Nephron (organoid): Measurements from ENCODE around the gene APEH.
"Not testable (repeated sequence)": the region's sequence is repeated elsewhere in the genome, so short reads cannot be mapped to it uniquely, and the experiment has no call there.

Experiments
- H3K27ac Mint-ChIP-seq, 3 experiments: 2 replicates each; pipeline ENCODE4 v1.8.0; 2020; ENCODE audit warnings: mixed read lengths in 3 of 3, mild to moderate bottlenecking in 2 of 3, moderate library complexity in 1 of 3
- H3K27me3 Mint-ChIP-seq: 2 replicates; pipeline ENCODE4 v1.8.0; 2021; ENCODE audit warnings: low read depth, mild to moderate bottlenecking, moderate library complexity, mixed read lengths
- H3K36me3 Mint-ChIP-seq: 2 replicates; pipeline ENCODE4 v1.8.0; 2020; ENCODE audit warnings: low read depth, mixed read lengths
- H3K4me1 Mint-ChIP-seq: 2 replicates; pipeline ENCODE4 v1.8.0; 2020; ENCODE audit warnings: mixed read lengths
- H3K4me3 Mint-ChIP-seq, 3 experiments: 2 replicates each; pipeline ENCODE4 v1.8.0; 2020; ENCODE audit warnings: mild to moderate bottlenecking in 3 of 3, mixed read lengths in 3 of 3, moderate library complexity in 2 of 3
- H3K9me3 Mint-ChIP-seq: 2 replicates; pipeline ENCODE4 v1.8.0; 2020; ENCODE audit warnings: mixed read lengths
- TF ChIP-seq, protein P1 (sequence below), 3 experiments: fragments of 200-600 bp; sonication (generic); IDR thresholded peaks; one replicate each; pipeline ENCODE4 v1.5.0; 2021; ENCODE audit warnings: antibody characterized with exemption in 3 of 3; ENCODE audit not compliant: unreplicated experiment in 3 of 3

The APEH gene

DNA sequence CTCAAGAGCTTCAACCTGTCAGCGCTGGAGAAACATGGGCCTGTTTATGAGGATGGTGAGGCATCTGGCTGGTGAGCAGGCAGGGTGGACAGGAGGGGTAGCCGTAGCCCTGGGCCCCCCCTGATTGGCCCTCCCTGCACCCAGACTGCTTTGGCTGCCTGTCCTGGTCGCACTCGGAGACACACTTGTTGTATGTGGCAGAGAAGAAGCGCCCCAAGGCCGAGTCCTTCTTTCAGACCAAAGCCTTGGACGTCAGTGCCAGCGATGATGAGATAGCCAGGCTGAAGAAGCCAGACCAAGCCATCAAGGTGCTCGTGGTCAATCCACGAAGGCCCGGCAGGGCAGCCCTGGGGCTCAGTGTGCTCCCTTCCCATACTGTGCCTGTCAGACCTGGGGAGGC lies 1.8 kb downstream of the APEH start:
- Mint-ChIP-seq H3K9me3 (no peaks in the 10 kb centered on the region), H3K4me3 (peak overlapping the region; percentile 40 to 97 (median 94)), H3K4me1 (peaks cover 12% of the 10 kb centered on the region), H3K27me3 (peaks cover 6% of the 10 kb centered on the region), H3K27ac (no peak overlapping the region), H3K36me3 (peaks cover 20% of the 10 kb centered on the region)
- TF ChIP-seq, protein P1, sequence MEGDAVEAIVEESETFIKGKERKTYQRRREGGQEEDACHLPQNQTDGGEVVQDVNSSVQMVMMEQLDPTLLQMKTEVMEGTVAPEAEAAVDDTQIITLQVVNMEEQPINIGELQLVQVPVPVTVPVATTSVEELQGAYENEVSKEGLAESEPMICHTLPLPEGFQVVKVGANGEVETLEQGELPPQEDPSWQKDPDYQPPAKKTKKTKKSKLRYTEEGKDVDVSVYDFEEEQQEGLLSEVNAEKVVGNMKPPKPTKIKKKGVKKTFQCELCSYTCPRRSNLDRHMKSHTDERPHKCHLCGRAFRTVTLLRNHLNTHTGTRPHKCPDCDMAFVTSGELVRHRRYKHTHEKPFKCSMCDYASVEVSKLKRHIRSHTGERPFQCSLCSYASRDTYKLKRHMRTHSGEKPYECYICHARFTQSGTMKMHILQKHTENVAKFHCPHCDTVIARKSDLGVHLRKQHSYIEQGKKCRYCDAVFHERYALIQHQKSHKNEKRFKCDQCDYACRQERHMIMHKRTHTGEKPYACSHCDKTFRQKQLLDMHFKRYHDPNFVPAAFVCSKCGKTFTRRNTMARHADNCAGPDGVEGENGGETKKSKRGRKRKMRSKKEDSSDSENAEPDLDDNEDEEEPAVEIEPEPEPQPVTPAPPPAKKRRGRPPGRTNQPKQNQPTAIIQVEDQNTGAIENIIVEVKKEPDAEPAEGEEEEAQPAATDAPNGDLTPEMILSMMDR (IDR thresholded peaks at IDR 0.05; ENCODE audit: unreplicated experiment in 3 of 3): no peak

- TF ChIP-seq, protein P1 (IDR thresholded peaks at IDR 0.05; ENCODE audit: unreplicated experiment in 3 of 3): no peak
- Mint-ChIP-seq H3K36me3 (peaks cover 20% of the 10 kb centered on the region), H3K27me3 (peaks cover 4% of the 10 kb centered on the region), H3K9me3 (no peaks in the 10 kb centered on the region), H3K27ac (no peak overlapping the region), H3K4me1 (no peaks in the 10 kb centered on the region), H3K4me3 (no peak overlapping the region)
Measured at GRCh38 chr3:49680493-49681231, 6.5 kb downstream of the APEH start.

DNA sequence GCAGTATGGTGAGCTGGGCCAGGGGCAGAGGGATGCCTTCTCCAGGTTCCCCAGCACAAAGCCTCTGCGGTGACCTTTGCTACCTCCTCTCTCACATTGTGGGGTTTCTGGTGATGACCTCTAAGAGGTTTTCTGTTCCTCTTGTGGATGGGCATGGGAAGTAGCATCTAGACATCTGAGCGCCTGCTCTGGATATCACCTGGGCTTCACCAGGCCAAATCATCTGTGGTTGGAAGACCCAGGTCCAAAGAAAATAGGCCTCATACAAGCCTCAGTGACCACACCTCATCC lies 7.0 kb downstream of the APEH start:
- Mint-ChIP-seq H3K9me3 (no peaks in the 10 kb centered on the region), H3K27me3 (peaks cover 4% of the 10 kb centered on the region), H3K36me3 (peaks cover 15% of the 10 kb centered on the region), H3K4me3 (no peak overlapping the region), H3K27ac (no peak overlapping the region), H3K4me1 (no peaks in the 10 kb centered on the region)
- TF ChIP-seq, protein P1 (IDR thresholded peaks at IDR 0.05; ENCODE audit: unreplicated experiment in 3 of 3): no peak

DNA sequence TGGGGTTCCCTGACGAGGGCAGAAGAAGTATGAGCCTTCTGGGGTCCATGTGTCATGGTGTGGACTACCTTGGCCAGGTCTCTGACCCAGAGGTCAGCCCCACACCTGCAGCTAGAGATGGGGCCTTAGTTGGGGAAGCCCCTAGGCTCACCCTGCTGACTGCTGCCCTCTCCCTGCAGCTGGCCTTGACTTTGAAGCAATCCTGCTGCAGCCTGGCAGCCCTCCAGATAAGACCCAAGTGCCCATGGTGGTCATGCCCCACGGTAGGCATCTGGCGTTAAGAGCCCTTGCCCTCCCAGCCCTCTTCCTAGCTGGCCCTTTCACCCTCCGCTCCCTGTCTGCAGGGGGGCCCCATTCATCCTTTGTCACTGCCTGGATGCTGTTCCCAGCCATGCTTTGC lies 7.4 kb downstream of the APEH start:
- Mint-ChIP-seq H3K4me1 (no peaks in the 10 kb centered on the region), H3K4me3 (no peak overlapping the region), H3K9me3 (no peaks in the 10 kb centered on the region), H3K36me3 (peaks cover 14% of the 10 kb centered on the region), H3K27ac (no peak overlapping the region), H3K27me3 (peaks cover 4% of the 10 kb centered on the region)
- TF ChIP-seq, protein P1 (IDR thresholded peaks at IDR 0.05; ENCODE audit: unreplicated experiment in 3 of 3): no peak

GRCh38 chr3:49683162-49683561 lies 9.0 kb downstream of the APEH start:
- Mint-ChIP-seq H3K36me3 (peaks cover 9% of the 10 kb centered on the region), H3K27ac (peak overlapping the region in 1 of 3 experiments; percentile 76), H3K4me3 (no peak overlapping the region), H3K27me3 (peaks cover 4% of the 10 kb centered on the region), H3K4me1 (peaks cover 5% of the 10 kb centered on the region), H3K9me3 (no peaks in the 10 kb centered on the region)
- TF ChIP-seq, protein P1 (IDR thresholded peaks at IDR 0.05; ENCODE audit: unreplicated experiment in 3 of 3): no peak

DNA sequence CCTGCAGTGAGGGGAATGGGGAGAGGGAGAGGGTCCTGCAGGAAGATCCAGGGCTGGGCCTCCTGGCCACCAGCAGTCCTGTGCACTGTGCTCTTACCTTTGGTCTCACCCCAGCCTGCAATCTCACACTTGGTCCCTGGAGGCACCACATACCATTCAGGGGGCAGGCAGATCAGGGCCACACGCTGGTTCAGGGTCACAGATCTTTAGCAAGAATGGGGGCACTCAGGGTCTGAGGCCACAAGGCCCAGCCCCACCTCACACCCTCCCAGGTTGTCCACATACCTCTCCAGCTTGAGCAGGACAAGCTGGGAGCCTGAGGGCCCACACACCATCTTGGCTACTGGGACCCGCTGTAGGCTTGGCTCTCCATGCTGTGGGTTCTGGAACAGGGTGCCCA lies 10.3 kb downstream of the APEH start:
- H3K9me3 Mint-ChIP-seq, H3K36me3 Mint-ChIP-seq, H3K27me3 Mint-ChIP-seq, H3K27ac Mint-ChIP-seq: not testable (repeated sequence)
- H3K4me3 Mint-ChIP-seq: peak overlapping the region in 2 of 3 experiments; percentile 29 to 39
- H3K4me1 Mint-ChIP-seq: peaks cover 11% of the 10 kb centered on the region

DNA sequence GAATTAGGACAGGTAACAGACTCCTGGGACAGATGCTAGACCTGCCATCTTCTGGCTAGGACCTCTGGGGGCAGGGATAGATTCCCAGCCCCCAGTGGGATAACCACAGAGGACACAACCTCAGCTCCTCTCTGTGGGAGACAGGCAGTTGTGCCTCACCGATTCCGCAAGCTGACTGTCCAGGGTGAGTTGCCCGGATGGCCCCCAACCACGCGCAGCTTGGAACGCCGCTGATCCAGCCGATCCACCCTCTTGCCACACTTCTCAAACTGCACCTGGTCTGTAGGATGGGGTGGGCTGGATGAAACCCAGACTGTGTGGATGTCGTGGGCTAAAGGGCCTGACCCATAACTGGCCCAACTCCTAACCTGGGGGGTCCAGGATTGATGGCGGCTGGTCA lies 11.0 kb downstream of the APEH start:
- Mint-ChIP-seq H3K4me3 (peak overlapping the region; percentile 49 to 62 (median 50)), H3K4me1 (peaks cover 18% of the 10 kb centered on the region)
- not testable (repeated sequence) for H3K9me3 Mint-ChIP-seq, H3K27me3 Mint-ChIP-seq, H3K36me3 Mint-ChIP-seq, H3K27ac Mint-ChIP-seq

DNA sequence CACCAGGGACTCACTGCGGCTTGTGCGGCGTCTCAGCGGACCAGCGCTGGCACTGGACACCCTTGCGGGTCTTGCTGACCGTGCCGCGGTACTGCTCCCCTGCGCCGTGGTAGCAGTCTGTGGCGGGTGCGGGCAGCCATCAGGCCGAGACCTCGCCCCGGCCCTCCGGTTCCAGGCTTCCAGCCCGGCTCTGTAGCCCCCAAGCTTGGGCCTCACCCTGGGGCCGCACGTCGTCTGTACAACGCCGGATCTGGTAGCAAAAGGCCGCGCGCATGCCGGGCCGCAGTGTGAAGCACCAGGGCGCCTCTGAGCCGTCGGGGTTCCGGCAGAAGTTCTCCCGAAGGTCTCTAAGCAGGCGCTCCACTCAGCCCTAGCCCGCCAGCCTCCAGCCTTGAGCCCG lies 11.7 kb downstream of the APEH start:
- Mint-ChIP-seq H3K4me3 (peak overlapping the region in 2 of 3 experiments; percentile 38 to 98), H3K4me1 (peaks cover 23% of the 10 kb centered on the region)
- H3K27ac Mint-ChIP-seq, H3K36me3 Mint-ChIP-seq, H3K27me3 Mint-ChIP-seq, H3K9me3 Mint-ChIP-seq: not testable (repeated sequence)

DNA sequence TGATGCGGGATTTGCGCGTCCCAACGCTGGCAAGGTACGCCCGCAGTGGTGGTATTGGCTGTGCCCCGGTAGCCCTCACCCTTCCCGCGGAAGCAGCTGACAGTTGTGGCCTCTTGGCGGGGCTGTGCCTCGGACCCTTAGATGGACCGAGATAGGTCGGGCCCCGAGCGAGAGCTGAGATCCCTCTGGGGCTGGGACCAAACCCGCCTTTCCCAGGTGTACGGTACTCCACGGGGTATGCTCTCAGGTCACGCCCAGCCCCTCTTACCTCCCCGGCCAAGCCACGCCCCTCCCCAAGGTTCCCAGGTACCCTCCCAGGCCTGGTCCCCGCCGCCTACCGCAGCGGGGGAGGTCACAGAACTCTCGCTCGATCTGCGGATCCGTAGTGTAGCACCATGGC lies 12.2 kb downstream of the APEH start:
- H3K27me3 Mint-ChIP-seq, H3K27ac Mint-ChIP-seq, H3K9me3 Mint-ChIP-seq, H3K36me3 Mint-ChIP-seq: not testable (repeated sequence)
- peak overlapping the region; percentile 86 to 98 (median 97) for H3K4me3 Mint-ChIP-seq
- peaks cover 23% of the 10 kb centered on the region for H3K4me1 Mint-ChIP-seq

DNA sequence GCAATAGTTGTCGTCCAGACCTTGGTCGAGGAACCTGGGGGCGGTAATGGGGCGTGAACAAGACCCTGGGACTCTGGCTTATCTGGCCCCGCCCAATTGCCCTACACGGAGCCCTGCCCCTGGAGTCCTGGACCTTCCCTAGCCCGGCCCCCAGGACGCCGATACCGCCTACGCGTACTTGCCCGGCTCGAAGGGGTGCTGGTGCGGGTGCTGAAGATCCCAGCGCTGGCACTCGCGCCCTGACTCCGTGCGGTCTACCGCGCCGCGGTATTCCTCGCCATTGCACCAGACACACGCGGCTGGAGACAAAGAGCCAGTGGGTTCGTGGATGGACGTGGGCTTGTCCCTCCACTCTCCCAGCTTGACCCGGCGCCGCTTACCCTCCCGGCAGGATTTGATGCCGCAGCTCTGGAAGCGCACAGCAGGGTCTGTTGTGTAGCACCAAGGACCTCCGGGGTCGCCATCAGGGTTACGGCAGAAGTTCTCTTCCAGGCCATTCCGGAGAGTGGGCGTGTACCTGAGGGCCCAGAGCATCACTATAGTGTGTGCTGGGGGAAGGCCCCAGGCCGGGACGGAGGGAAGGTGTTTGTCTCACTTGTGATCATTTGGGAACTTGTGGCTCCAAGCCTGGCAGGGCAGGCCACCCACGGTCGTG lies 12.7 kb downstream of the APEH start:
- peak overlapping the region; percentile 86 to 98 (median 97) for H3K4me3 Mint-ChIP-seq
- not testable (repeated sequence) for H3K27me3 Mint-ChIP-seq, H3K36me3 Mint-ChIP-seq, H3K9me3 Mint-ChIP-seq
- peak overlapping the region; percentile 74 to 86 (median 75) for H3K27ac Mint-ChIP-seq
- H3K4me1 Mint-ChIP-seq: peaks cover 23% of the 10 kb centered on the region
